Measurements from ENCODE around the gene BUD31. TPM values are rescaled to one million over a fixed set of nuclear protein-coding genes. Genes with fewer than 3 reads are reported as not detected.
A peak's percentile ranks its signal among the peaks of the same experiment; 100 is the strongest.

Gene BUD31
- total RNA-seq, 2 experiments from 2014 or later, result 147 to 153 TPM

DNA sequence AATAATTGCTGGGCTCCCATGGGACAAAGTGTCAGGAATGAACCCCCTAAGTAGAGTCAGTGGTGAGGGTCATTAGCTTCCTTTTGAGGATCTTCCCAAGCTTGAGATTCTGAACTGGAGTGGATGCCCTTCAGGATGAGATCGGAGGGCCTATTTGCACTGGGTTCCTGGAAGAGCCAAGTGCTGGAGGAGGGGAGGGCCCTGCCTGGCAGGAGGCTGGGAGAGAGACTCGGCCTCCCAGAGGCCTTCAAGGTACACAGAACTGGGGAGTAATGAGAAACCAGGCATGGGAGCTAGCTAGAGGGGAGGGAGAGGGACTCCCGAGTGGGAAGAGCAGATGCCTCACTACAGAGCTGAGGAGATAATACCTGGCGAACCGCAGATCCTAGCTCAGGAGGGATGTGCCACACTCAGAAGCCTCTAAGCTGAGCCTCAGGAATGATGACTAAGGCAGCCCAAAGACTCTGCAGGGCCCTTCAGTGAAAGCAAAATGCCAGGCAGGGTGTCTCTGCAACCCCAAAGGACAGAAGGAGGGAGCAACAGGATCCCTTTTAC, 9.8 kb upstream of the BUD31 start:
- Mint-ChIP-seq H3K27ac (peak overlapping the region; percentile 72), H3K9me3 (no peaks in the 10 kb centered on the region), H3K4me3 (no peak overlapping the region), H3K4me1 (ENCODE audit: low read depth) (peaks cover 21% of the 10 kb centered on the region), H3K27me3 (no peaks in the 10 kb centered on the region), H3K36me3 (ENCODE audit: low read depth) (peaks cover 91% of the 10 kb centered on the region)
- DNase-seq (no peak), ATAC-seq (ENCODE audit: poor library complexity) (no peak)
- intact Hi-C loops (cut with DNase I, micrococcal nuclease), result no loop called here
- no peaks in the 10 kb centered on the region for H3K9me3 ChIP-seq (ENCODE audit: control insufficient read depth in 1 of 2, insufficient read depth in 1 of 2, low read length in 2 of 2)
- no peak overlapping the region for H3K4me3 ChIP-seq (ENCODE audit: low read length)
- peaks cover 10% of the 10 kb centered on the region for H3K4me1 ChIP-seq (ENCODE audit: insufficient read depth, low read length)
- peaks cover 83% of the 10 kb centered on the region for H3K36me3 ChIP-seq (ENCODE audit: insufficient read depth, low read length)
- CTCF ChIA-PET, result no interaction called here
- H3K27ac ChIP-seq (ENCODE audit: low read depth in 1 of 2, low read length in 2 of 2), result peak overlapping the region in 1 of 2 donors; percentile 15
- POLR2A ChIA-PET, result interaction anchor here (0.8 to 2.8 kb wide), 6 partner anchors 8 to 67 kb away, joined by 3 to 21 read pairs (median 4); partner anchors contain the start of genes ATP5MF, BUD31 and PDAP1
- TF ChIP-seq, protein P1, sequence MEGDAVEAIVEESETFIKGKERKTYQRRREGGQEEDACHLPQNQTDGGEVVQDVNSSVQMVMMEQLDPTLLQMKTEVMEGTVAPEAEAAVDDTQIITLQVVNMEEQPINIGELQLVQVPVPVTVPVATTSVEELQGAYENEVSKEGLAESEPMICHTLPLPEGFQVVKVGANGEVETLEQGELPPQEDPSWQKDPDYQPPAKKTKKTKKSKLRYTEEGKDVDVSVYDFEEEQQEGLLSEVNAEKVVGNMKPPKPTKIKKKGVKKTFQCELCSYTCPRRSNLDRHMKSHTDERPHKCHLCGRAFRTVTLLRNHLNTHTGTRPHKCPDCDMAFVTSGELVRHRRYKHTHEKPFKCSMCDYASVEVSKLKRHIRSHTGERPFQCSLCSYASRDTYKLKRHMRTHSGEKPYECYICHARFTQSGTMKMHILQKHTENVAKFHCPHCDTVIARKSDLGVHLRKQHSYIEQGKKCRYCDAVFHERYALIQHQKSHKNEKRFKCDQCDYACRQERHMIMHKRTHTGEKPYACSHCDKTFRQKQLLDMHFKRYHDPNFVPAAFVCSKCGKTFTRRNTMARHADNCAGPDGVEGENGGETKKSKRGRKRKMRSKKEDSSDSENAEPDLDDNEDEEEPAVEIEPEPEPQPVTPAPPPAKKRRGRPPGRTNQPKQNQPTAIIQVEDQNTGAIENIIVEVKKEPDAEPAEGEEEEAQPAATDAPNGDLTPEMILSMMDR (IDR thresholded peaks at IDR 0.05), result no peak
- no peaks in the 10 kb centered on the region for H3K27me3 ChIP-seq (ENCODE audit: control insufficient read depth in 1 of 2, insufficient read depth in 2 of 2, low read length in 2 of 2)

DNA sequence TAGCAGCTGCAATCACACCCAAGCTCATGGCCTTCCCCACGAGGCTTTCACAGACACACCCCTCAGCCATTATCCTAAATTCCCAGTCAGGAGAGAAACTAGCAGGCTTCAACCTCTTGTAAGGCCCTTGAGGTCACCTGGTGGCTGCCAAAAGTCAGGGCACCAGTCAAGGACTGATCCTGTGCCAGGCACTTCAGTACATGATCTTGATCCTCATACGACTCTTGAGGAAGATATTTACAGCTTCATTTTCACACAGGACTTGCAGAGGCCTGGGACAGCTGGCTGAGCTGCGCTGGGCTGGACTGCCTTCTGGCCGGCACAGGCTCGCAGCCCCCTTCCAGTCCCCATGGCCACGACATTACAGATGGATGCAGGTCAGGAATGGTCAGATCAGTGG, 9.2 kb upstream of the BUD31 start:
- peak overlapping the region; percentile 72 for H3K27ac Mint-ChIP-seq
- TF ChIP-seq, protein P1 (IDR thresholded peaks at IDR 0.05), result no peak
- Histone ChIP-seq H3K27me3 (ENCODE audit: control insufficient read depth in 1 of 2, insufficient read depth in 2 of 2, low read length in 2 of 2) (no peaks in the 10 kb centered on the region), H3K4me1 (ENCODE audit: insufficient read depth, low read length) (peaks cover 12% of the 10 kb centered on the region), H3K9me3 (ENCODE audit: control insufficient read depth in 1 of 2, insufficient read depth in 1 of 2, low read length in 2 of 2) (no peaks in the 10 kb centered on the region), H3K36me3 (ENCODE audit: insufficient read depth, low read length) (peaks cover 83% of the 10 kb centered on the region), H3K27ac (ENCODE audit: low read depth in 1 of 2, low read length in 2 of 2) (no peak overlapping the region), H3K4me3 (ENCODE audit: low read length) (no peak overlapping the region)
- H3K9me3 Mint-ChIP-seq, result no peaks in the 10 kb centered on the region
- no peaks in the 10 kb centered on the region for H3K27me3 Mint-ChIP-seq
- intact Hi-C loops (cut with DNase I, micrococcal nuclease), result no loop called here
- ATAC-seq (ENCODE audit: poor library complexity) (no peak), DNase-seq (no peak)
- H3K36me3 Mint-ChIP-seq (ENCODE audit: low read depth), result peaks cover 90% of the 10 kb centered on the region
- no peak overlapping the region for H3K4me3 Mint-ChIP-seq
- ChIA-PET CTCF (no interaction called here), POLR2A (interaction anchor here (0.8 to 2.8 kb wide), 7 partner anchors 7 to 24 kb away, joined by 3 to 21 read pairs (median 4); partner anchors contain the start of genes BUD31 and PDAP1)
- peaks cover 23% of the 10 kb centered on the region for H3K4me1 Mint-ChIP-seq (ENCODE audit: low read depth)

DNA sequence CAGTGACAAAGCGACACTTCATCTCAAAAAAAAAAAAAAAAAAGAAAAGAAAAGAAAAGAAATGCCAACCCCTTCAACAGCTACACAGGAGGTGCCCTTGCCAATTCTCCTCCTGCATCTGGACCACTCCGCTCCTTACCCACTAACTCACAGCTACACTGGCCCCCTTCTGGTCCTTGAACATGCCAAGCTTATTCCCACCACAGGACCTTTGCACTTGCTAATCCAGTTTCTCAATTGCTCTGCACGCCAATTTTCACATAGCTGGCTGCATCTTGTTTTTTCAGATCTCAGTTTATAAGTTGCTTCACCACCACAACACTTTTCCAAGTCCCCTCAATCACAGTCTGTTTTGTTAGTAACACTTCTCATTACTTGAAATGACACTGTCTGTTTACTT, 5.9 kb upstream of the BUD31 start:
- POLR2A ChIA-PET, result interaction anchor here (1.9 kb wide), 1 partner anchor 10 kb away, joined by 8 read pairs; no protein-coding TSS in a partner anchor
- Mint-ChIP-seq H3K9me3 (no peaks in the 10 kb centered on the region), H3K4me1 (ENCODE audit: low read depth) (peaks cover 42% of the 10 kb centered on the region), H3K36me3 (ENCODE audit: low read depth) (peaks cover 72% of the 10 kb centered on the region), H3K27me3 (no peaks in the 10 kb centered on the region), H3K27ac (peak overlapping the region; percentile 73), H3K4me3 (no peak overlapping the region)
- Histone ChIP-seq H3K4me3 (ENCODE audit: low read length) (no peak overlapping the region), H3K36me3 (ENCODE audit: insufficient read depth, low read length) (peaks cover 59% of the 10 kb centered on the region), H3K4me1 (ENCODE audit: insufficient read depth, low read length) (peaks cover 36% of the 10 kb centered on the region), H3K27me3 (ENCODE audit: control insufficient read depth in 1 of 2, insufficient read depth in 2 of 2, low read length in 2 of 2) (no peaks in the 10 kb centered on the region), H3K27ac (ENCODE audit: low read depth in 1 of 2, low read length in 2 of 2) (no peak overlapping the region), H3K9me3 (ENCODE audit: control insufficient read depth in 1 of 2, insufficient read depth in 1 of 2, low read length in 2 of 2) (no peaks in the 10 kb centered on the region)
- intact Hi-C loops (cut with DNase I, micrococcal nuclease), result loop anchor here in 1 of 2 experiments (10.0 kb wide), 1 partner anchor 78 kb away; the partner anchor contains the start of gene ARPC1A
- no peak for DNase-seq
- CTCF ChIA-PET, result no interaction called here
- TF ChIP-seq, protein P1 (IDR thresholded peaks at IDR 0.05), result no peak
- no peak for ATAC-seq (ENCODE audit: poor library complexity)

All from CD4-positive, alpha-beta T cell (primary cell).